DND-41 (cell line): ENCODE data around the gene GJA5.

Experiments used
- ATAC-seq: fragments of 200-7000 bp; cut with Tn5 transposase; 3 replicates; pipeline ENCODE4 v1.9.1; 2021; ENCODE audit warnings: low read depth; ENCODE audit not compliant: insufficient read depth
- DNase-seq: peaks from one replicate; pipeline ENCODE4 v3.0.0-alpha.2; 2020
- H2AFZ ChIP-seq: 2 replicates; pipeline ENCODE4 v1.6.0; 2012; ENCODE audit warnings: low read depth, low read length
- H3K27ac ChIP-seq: 2 replicates; pipeline ENCODE4 v1.5.1; 2012; ENCODE audit warnings: low read length, inconsistent platforms
- H3K27me3 ChIP-seq: fragments of 200-600 bp; sonication (generic); 2 replicates; pipeline ENCODE4 v1.6.0; 2012; ENCODE audit warnings: low read length, mild to moderate bottlenecking, inconsistent platforms; ENCODE audit not compliant: insufficient read depth, poor library complexity
- H3K36me3 ChIP-seq: 2 replicates; pipeline ENCODE4 v1.5.1; 2012; ENCODE audit warnings: low read length, inconsistent platforms; ENCODE audit not compliant: insufficient read depth
- H3K4me1 ChIP-seq: 2 replicates; pipeline ENCODE4 v1.5.1; 2012; ENCODE audit warnings: mild to moderate bottlenecking, low read length; ENCODE audit not compliant: insufficient read depth
- H3K4me2 ChIP-seq: 2 replicates; pipeline ENCODE4 v1.6.0; 2012; ENCODE audit warnings: mild to moderate bottlenecking, moderate library complexity, low read length, inconsistent platforms; ENCODE audit not compliant: insufficient read depth
- H3K4me3 ChIP-seq, 2 experiments: fragments of 200-600 bp in 1 of 2; shearing (Covaris generic) in 1 of 2; 2 replicates each; pipeline ENCODE4 v1.5.1; 2012 to 2016; ENCODE audit warnings: inconsistent platforms in 2 of 2, low read length in 2 of 2, mild to moderate bottlenecking in 2 of 2, low read depth in 1 of 2, moderate library complexity in 1 of 2
- H3K79me2 ChIP-seq: 2 replicates; pipeline ENCODE4 v1.6.0; 2012; ENCODE audit warnings: low read length, inconsistent platforms; ENCODE audit not compliant: insufficient read depth
- H3K9ac ChIP-seq: 2 replicates; pipeline ENCODE4 v1.6.0; 2012; ENCODE audit warnings: low read depth, mild to moderate bottlenecking, inconsistent platforms, low read length, moderate library complexity
- H3K9me3 ChIP-seq: 2 replicates; pipeline ENCODE4 v1.5.1; 2012; ENCODE audit warnings: low read length, moderate library complexity, mild to moderate bottlenecking, inconsistent platforms; ENCODE audit not compliant: insufficient read depth, severe bottlenecking
- H4K20me1 ChIP-seq: 2 replicates; pipeline ENCODE4 v1.6.0; 2012; ENCODE audit warnings: low read length; ENCODE audit not compliant: insufficient read depth
- EZH2 ChIP-seq: IDR thresholded peaks from 3 replicates; pipeline ENCODE4 v1.6.1; 2012; ENCODE audit warnings: borderline replicate concordance, low read depth, mild to moderate bottlenecking, moderate library complexity, low read length, inconsistent platforms; ENCODE audit not compliant: severe bottlenecking
- TF ChIP-seq, protein P1 (sequence below): IDR thresholded peaks from 2 replicates; pipeline ENCODE4 v1.5.1; 2012; ENCODE audit warnings: borderline replicate concordance, low read length, moderate library complexity, mild to moderate bottlenecking; ENCODE audit not compliant: poor library complexity, severe bottlenecking; ENCODE audit errors: extremely low read depth

GJA5 gene

DNA sequence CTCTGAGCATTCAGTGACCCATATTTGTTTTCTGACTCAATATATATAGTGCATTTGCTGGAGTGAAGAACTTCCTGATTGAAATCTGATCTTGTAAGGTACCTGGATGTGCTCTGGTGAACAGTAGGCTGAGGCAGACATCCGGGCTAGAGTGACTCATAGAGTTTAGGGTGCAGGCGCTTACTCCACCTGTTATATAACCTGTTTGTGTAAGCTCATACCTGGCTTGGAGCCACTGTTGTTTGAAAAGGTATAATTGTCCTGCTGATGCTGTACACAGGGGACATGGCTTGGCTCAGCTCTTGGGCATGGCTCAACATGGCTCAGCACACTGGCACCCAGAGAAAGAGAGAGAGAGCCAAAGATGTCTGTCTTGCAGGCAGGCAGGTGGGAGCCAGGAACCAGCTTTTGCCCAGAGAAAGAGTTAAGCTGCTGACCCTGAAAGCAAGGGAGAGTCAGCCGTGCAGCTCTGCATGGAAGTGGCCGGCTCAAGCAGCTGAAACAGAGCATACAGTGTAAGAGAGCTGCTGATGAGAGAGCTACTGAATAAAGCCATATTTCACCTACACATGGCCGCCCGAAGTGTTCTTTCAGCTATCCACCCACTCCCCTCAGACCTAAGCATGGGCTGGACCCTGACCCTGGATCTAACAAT, 43.2 kb downstream of the GJA5 start:
- DNase-seq: no peak

DNA sequence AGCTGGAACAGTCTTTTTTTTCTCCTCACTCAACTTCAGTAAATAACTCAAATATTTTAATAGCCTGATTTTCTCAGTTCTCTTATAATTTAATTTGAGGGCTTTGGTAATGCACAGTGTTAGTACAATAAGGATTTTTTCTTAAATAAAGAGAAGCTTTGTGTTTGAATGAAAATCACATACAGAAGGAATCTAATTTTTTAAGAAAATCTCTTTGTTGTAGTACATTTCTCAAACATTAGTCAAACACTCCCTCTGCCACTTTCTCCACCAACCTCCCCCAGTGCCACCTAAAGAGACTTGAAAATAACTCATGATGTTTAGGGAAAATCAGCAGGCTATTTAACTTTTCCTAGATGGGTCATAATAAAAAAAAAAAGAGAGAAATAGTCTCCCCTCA, 47.8 kb downstream of the GJA5 start:
- Histone ChIP-seq H3K79me2 (no peaks in the 10 kb centered on the region), H2AFZ (no peak overlapping the region), H3K36me3 (no peaks in the 10 kb centered on the region), H3K9ac (no peak overlapping the region), H3K4me1 (no peaks in the 10 kb centered on the region), H3K4me3 (no peak overlapping the region), H4K20me1 (no peaks in the 10 kb centered on the region), H3K27me3 (peaks cover 6% of the 10 kb centered on the region), H3K9me3 (no peaks in the 10 kb centered on the region), H3K4me2 (no peak overlapping the region), H3K27ac (no peak overlapping the region)
- DNase-seq: no peak
- TF ChIP-seq, protein P1, sequence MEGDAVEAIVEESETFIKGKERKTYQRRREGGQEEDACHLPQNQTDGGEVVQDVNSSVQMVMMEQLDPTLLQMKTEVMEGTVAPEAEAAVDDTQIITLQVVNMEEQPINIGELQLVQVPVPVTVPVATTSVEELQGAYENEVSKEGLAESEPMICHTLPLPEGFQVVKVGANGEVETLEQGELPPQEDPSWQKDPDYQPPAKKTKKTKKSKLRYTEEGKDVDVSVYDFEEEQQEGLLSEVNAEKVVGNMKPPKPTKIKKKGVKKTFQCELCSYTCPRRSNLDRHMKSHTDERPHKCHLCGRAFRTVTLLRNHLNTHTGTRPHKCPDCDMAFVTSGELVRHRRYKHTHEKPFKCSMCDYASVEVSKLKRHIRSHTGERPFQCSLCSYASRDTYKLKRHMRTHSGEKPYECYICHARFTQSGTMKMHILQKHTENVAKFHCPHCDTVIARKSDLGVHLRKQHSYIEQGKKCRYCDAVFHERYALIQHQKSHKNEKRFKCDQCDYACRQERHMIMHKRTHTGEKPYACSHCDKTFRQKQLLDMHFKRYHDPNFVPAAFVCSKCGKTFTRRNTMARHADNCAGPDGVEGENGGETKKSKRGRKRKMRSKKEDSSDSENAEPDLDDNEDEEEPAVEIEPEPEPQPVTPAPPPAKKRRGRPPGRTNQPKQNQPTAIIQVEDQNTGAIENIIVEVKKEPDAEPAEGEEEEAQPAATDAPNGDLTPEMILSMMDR: no peak
- no peak for TF ChIP-seq EZH2
- ATAC-seq: no peak

More for the DNA sequence above, 43.2 kb downstream of the GJA5 start:
- Histone ChIP-seq H3K4me1 (no peaks in the 10 kb centered on the region), H2AFZ (no peak overlapping the region), H4K20me1 (no peaks in the 10 kb centered on the region), H3K27me3 (peaks cover 6% of the 10 kb centered on the region), H3K4me3 (no peak overlapping the region), H3K36me3 (no peaks in the 10 kb centered on the region), H3K79me2 (no peaks in the 10 kb centered on the region), H3K9ac (no peak overlapping the region), H3K27ac (no peak overlapping the region), H3K4me2 (no peak overlapping the region), H3K9me3 (peaks cover 9% of the 10 kb centered on the region)
- no peak for ATAC-seq
- no peak for TF ChIP-seq EZH2
- TF ChIP-seq, protein P1: no peak
